SK-N-SH (cell line): Measurements from ENCODE around the gene IST1. TPM values are rescaled to one million over a fixed set of nuclear protein-coding genes. Genes with fewer than 3 reads are reported as not detected.

Source experiments
- CTCF ChIA-PET: fragments of 300-600, 350-600 bp; formaldehyde crosslinking; extraction: SDS; loops from one replicate; lab custom pipeline; 2021; lab: Yijun Ruan, JAX
- POLR2A ChIA-PET: fragments of 350-600 bp; sonication (Branson Sonifier 250); formaldehyde crosslinking; extraction: SDS; loops from one replicate; lab custom pipeline; 2020; ENCODE audit warnings: antibody characterized with exemption, inconsistent platforms; lab: Yijun Ruan, JAX
- DNase-seq: peaks from one replicate; pipeline ENCODE4 v3.0.0; 2012
- H2AFZ ChIP-seq: fragments of 200-600 bp; sonication (generic); 2 replicates; pipeline ENCODE4 v1.8.1; 2016; ENCODE audit warnings: antibody characterized with exemption, mild to moderate bottlenecking, low read depth
- H3F3A ChIP-seq: fragments of 200-600 bp; sonication (generic); replicated peaks from 2 replicates; pipeline ENCODE3; 2016; ENCODE audit warnings: antibody characterized with exemption, mild to moderate bottlenecking; ENCODE audit not compliant: insufficient read depth
- H3K27ac ChIP-seq, 2 experiments: fragments of 200-500 bp in 1 of 2; fragments of 200-600 bp in 1 of 2; sonication (Bioruptor generic) in 1 of 2; sonication (generic), shearing (Covaris generic) in 1 of 2; 2 replicates each; pipeline versions ENCODE4 v1.5.1 to v1.6.1; 2014 to 2016; ENCODE audit warnings: low read depth in 2 of 2, inconsistent platforms in 1 of 2, low read length in 1 of 2, mild to moderate bottlenecking in 1 of 2, mixed read lengths in 1 of 2
- H3K27me3 ChIP-seq: fragments of 200-600 bp; sonication (generic), shearing (Covaris generic); 2 replicates; pipeline ENCODE4 v1.6.1; 2016; ENCODE audit warnings: mixed run types; ENCODE audit not compliant: insufficient read depth
- H3K36me3 ChIP-seq, 2 experiments: fragments of 200-500 bp in 1 of 2; fragments of 200-600 bp in 1 of 2; sonication (Bioruptor generic) in 1 of 2; sonication (generic) in 1 of 2; replicated peaks in 1 of 2; 2 replicates each; pipeline versions ENCODE3 to v1.5.1; 2014 to 2016; ENCODE audit warnings: low read length in 1 of 2, mild to moderate bottlenecking in 1 of 2; ENCODE audit not compliant: insufficient read depth in 2 of 2, control insufficient read depth in 1 of 2
- H3K4me1 ChIP-seq, 2 experiments: fragments of 200-500 bp in 1 of 2; fragments of 200-600 bp in 1 of 2; sonication (Bioruptor generic) in 1 of 2; sonication (generic), shearing (Covaris generic) in 1 of 2; 2 replicates each; pipeline versions ENCODE4 v1.5.1 to v1.6.1; 2014 to 2016; ENCODE audit warnings: low read depth in 1 of 2, low read length in 1 of 2, mixed run types in 1 of 2; ENCODE audit not compliant: insufficient read depth in 2 of 2, control insufficient read depth in 1 of 2
- H3K4me2 ChIP-seq: fragments of 200-600 bp; sonication (generic), shearing (Covaris generic); 2 replicates; pipeline ENCODE4 v1.6.1; 2017; ENCODE audit warnings: mixed run types
- H3K4me3 ChIP-seq, 2 experiments: fragments of 200-500 bp in 1 of 2; fragments of 200-600 bp in 1 of 2; sonication (Bioruptor generic) in 1 of 2; sonication (generic), shearing (Covaris generic) in 1 of 2; 2 replicates each; pipeline versions ENCODE4 v1.5.1 to v1.8.1; 2014 to 2016; ENCODE audit warnings: low read depth in 2 of 2, inconsistent platforms in 1 of 2, low read length in 1 of 2, mild to moderate bottlenecking in 1 of 2, mixed read lengths in 1 of 2, moderate library complexity in 1 of 2
- H3K79me2 ChIP-seq: fragments of 200-600 bp; sonication (generic); 2 replicates; pipeline ENCODE4 v1.8.1; 2017; ENCODE audit warnings: mild to moderate bottlenecking; ENCODE audit not compliant: insufficient read depth
- H3K9ac ChIP-seq: fragments of 200-600 bp; sonication (generic); 2 replicates; pipeline ENCODE4 v1.6.1; 2017; ENCODE audit warnings: mixed run types
- H3K9me2 ChIP-seq: fragments of 200-600 bp; sonication (generic); 2 replicates; pipeline ENCODE4 v1.6.1; 2017; ENCODE audit warnings: mixed run types
- H3K9me3 ChIP-seq: fragments of 200-600 bp; sonication (generic); 2 replicates; pipeline ENCODE4 v1.6.1; 2017; ENCODE audit warnings: mixed run types, mild to moderate bottlenecking, moderate library complexity
- H4K20me1 ChIP-seq: fragments of 200-600 bp; sonication (generic); 2 replicates; pipeline ENCODE4 v1.6.1; 2017; ENCODE audit warnings: mild to moderate bottlenecking, mixed run types; ENCODE audit not compliant: insufficient read depth
- EZH2phosphoT487 ChIP-seq: fragments of 200-600 bp; sonication (generic); IDR thresholded peaks from 2 replicates; pipeline ENCODE4 v1.6.1; 2017; ENCODE audit warnings: low read depth, mixed run types, mild to moderate bottlenecking, antibody characterized with exemption, moderate library complexity, borderline replicate concordance
- FOXJ3 ChIP-seq: sonication (generic); formaldehyde crosslinking; IDR thresholded peaks from 2 replicates; pipeline ENCODE4 v1.5.1; 2020; ENCODE audit warnings: mild to moderate bottlenecking, missing genetic modification reagents
- FOXM1 ChIP-seq: IDR thresholded peaks from 2 replicates; pipeline ENCODE4 v1.4.0; 2012; ENCODE audit warnings: low read depth, mild to moderate bottlenecking
- MEF2A ChIP-seq: IDR thresholded peaks from 2 replicates; pipeline ENCODE4 v1.4.0; 2012; ENCODE audit warnings: low read depth, borderline replicate concordance
- POLR2AphosphoS5 ChIP-seq: IDR thresholded peaks from 2 replicates; pipeline ENCODE4 v1.6.1; 2012; ENCODE audit warnings: low read depth, low read length
- RAD21 ChIP-seq: IDR thresholded peaks from 2 replicates; pipeline ENCODE4 v1.6.1; 2012; ENCODE audit warnings: mild to moderate bottlenecking, low read length
- RCOR1 ChIP-seq: fragments of 150-350 bp; IDR thresholded peaks from 2 replicates; pipeline ENCODE4 v1.6.1; 2017; ENCODE audit warnings: antibody characterized with exemption, low read length
- RFX5 ChIP-seq: IDR thresholded peaks from 2 replicates; pipeline ENCODE4 v1.6.1; 2012; ENCODE audit warnings: mild to moderate bottlenecking, improper control_type of control experiment, low read length
- RXRA ChIP-seq: IDR thresholded peaks from 2 replicates; pipeline ENCODE4 v1.4.0; 2012; ENCODE audit warnings: low read depth, mild to moderate bottlenecking, borderline replicate concordance
- SMC3 ChIP-seq: IDR thresholded peaks from 2 replicates; pipeline ENCODE4 v1.6.1; 2012; ENCODE audit warnings: low read depth, low read length, improper control_type of control experiment
- TEAD4 ChIP-seq: IDR thresholded peaks from 2 replicates; pipeline ENCODE4 v1.4.0; 2012; ENCODE audit warnings: mild to moderate bottlenecking, borderline replicate concordance; ENCODE audit not compliant: insufficient read depth
- YY1 ChIP-seq: IDR thresholded peaks from 2 replicates; pipeline ENCODE4 v1.4.0; 2012; ENCODE audit warnings: low read depth, mild to moderate bottlenecking
- WGBS: methylation state at CpG from one replicate; pipeline ENCODE4 v1.1.6; 2017; ENCODE audit warnings: low lambda C conversion rate; 5-methylcytosine and 5-hydroxymethylcytosine counted together
- polyA plus RNA-seq, 3 experiments: library from polyadenylated mRNA; depleted of rRNA; stranded (reverse); fragments of >200 nt; gene quantifications; 2 replicates each; pipeline ENCODE4 v1.2.3, GENCODE V29; 2012
- TF ChIP-seq, protein P1 (sequence below): IDR thresholded peaks from 2 replicates; pipeline ENCODE4 v1.4.0; 2012; ENCODE audit warnings: low read depth, borderline replicate concordance
- TF ChIP-seq, protein P2 (sequence below): IDR thresholded peaks from 2 replicates; pipeline ENCODE4 v1.6.1; 2012; ENCODE audit warnings: mild to moderate bottlenecking, low read depth, low read length, moderate library complexity
- TF ChIP-seq, protein P3 (sequence below): fragments of 150-350 bp; IDR thresholded peaks from 2 replicates; pipeline ENCODE4 v1.6.1; 2017; ENCODE audit warnings: antibody characterized with exemption, low read length, low read depth, borderline replicate concordance
- TF ChIP-seq, protein P4 (sequence below): IDR thresholded peaks from 2 replicates; pipeline ENCODE4 v1.4.0; 2012; ENCODE audit warnings: low read depth, borderline replicate concordance
- TF ChIP-seq, protein P5 (sequence below): fragments of 150-350 bp; IDR thresholded peaks from 2 replicates; pipeline ENCODE4 v1.6.1; 2016; ENCODE audit warnings: mild to moderate bottlenecking, low read depth, low read length
- TF ChIP-seq, protein P6 (sequence below): IDR thresholded peaks from 2 replicates; pipeline ENCODE4; 2012

Gene IST1
- polyA plus RNA-seq, 1 of the 3 experiments (the other 2 are of a cell fraction) = 133 TPM

DNA sequence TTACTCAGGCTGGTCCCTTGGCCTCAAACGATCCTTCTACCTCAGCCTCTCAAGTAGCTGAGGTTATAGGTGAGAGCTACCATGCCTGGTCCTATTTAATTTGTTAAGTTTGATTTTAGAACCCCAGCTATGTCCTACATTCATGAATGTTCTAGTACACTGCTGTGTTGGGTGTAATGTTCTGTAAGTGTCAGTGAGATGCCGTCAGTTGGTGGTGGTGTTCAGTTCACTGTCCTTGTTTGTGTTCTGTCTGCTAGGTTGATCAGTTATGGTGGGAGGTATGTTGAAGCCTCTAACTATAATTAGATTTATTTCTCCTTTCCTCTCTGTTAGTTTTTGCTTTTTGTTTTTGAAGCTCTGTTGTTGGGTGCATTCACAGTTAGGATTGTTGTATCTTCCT, 8.3 kb downstream of the IST1 start (continued):
- no peak for TF ChIP-seq RFX5
- TF ChIP-seq, protein P1, sequence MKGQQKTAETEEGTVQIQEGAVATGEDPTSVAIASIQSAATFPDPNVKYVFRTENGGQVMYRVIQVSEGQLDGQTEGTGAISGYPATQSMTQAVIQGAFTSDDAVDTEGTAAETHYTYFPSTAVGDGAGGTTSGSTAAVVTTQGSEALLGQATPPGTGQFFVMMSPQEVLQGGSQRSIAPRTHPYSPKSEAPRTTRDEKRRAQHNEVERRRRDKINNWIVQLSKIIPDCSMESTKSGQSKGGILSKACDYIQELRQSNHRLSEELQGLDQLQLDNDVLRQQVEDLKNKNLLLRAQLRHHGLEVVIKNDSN = no peak
- TF ChIP-seq EZH2phosphoT487 = no peak
- TF ChIP-seq, protein P2, sequence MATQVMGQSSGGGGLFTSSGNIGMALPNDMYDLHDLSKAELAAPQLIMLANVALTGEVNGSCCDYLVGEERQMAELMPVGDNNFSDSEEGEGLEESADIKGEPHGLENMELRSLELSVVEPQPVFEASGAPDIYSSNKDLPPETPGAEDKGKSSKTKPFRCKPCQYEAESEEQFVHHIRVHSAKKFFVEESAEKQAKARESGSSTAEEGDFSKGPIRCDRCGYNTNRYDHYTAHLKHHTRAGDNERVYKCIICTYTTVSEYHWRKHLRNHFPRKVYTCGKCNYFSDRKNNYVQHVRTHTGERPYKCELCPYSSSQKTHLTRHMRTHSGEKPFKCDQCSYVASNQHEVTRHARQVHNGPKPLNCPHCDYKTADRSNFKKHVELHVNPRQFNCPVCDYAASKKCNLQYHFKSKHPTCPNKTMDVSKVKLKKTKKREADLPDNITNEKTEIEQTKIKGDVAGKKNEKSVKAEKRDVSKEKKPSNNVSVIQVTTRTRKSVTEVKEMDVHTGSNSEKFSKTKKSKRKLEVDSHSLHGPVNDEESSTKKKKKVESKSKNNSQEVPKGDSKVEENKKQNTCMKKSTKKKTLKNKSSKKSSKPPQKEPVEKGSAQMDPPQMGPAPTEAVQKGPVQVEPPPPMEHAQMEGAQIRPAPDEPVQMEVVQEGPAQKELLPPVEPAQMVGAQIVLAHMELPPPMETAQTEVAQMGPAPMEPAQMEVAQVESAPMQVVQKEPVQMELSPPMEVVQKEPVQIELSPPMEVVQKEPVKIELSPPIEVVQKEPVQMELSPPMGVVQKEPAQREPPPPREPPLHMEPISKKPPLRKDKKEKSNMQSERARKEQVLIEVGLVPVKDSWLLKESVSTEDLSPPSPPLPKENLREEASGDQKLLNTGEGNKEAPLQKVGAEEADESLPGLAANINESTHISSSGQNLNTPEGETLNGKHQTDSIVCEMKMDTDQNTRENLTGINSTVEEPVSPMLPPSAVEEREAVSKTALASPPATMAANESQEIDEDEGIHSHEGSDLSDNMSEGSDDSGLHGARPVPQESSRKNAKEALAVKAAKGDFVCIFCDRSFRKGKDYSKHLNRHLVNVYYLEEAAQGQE = no peak
- no peak for TF ChIP-seq RCOR1

DNA sequence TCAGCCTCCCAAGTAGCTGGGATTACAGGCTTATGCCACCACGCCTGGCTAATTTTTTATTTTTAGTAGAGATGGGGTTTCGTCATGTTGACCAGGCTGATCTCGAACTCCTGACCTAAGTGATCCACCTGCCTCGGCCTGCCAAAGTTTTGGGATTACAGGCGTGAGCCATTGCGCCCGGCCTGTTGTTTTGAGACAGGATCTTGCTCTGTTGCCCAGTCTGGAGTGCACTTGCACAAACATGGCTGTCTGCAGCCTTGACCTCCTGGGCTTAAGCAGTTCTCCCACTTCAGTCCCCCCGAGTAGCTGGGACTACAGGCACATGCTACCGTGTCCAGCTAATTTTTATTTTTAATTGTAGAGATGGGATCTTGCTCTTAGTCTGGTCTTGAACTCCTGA, 8.9 kb downstream of the IST1 start:
- Histone ChIP-seq H3K79me2 (peaks cover 100% of the 10 kb centered on the region), H4K20me1 (peaks cover 100% of the 10 kb centered on the region), H3F3A (peaks cover 4% of the 10 kb centered on the region), H3K4me3 (no peak overlapping the region), H3K4me1 (no peaks in the 10 kb centered on the region), H2AFZ (no peak overlapping the region), H3K9me3 (no peaks in the 10 kb centered on the region), H3K9ac (no peak overlapping the region), H3K36me3 (peaks cover 0 to 25% of the 10 kb centered on the region in 2 experiments), H3K4me2 (no peak overlapping the region), H3K27ac (no peak overlapping the region), H3K9me2 (no peaks in the 10 kb centered on the region), H3K27me3 (no peaks in the 10 kb centered on the region)
- CTCF ChIA-PET = interaction anchor here (2.3 kb wide), 1 partner anchor 22 kb away, joined by 10 read pairs; no protein-coding TSS in a partner anchor
- no peak for DNase-seq
- POLR2A ChIA-PET = no interaction called here
- WGBS = 87% methylated on average over 9 of the region's 9 CpGs
- TF ChIP-seq YY1 = no peak
- no peak for TF ChIP-seq SMC3
- TF ChIP-seq, protein P3, sequence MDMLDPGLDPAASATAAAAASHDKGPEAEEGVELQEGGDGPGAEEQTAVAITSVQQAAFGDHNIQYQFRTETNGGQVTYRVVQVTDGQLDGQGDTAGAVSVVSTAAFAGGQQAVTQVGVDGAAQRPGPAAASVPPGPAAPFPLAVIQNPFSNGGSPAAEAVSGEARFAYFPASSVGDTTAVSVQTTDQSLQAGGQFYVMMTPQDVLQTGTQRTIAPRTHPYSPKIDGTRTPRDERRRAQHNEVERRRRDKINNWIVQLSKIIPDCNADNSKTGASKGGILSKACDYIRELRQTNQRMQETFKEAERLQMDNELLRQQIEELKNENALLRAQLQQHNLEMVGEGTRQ = no peak
- TF ChIP-seq POLR2AphosphoS5 = no peak
- TF ChIP-seq, protein P2 = no peak
- TF ChIP-seq, protein P4, sequence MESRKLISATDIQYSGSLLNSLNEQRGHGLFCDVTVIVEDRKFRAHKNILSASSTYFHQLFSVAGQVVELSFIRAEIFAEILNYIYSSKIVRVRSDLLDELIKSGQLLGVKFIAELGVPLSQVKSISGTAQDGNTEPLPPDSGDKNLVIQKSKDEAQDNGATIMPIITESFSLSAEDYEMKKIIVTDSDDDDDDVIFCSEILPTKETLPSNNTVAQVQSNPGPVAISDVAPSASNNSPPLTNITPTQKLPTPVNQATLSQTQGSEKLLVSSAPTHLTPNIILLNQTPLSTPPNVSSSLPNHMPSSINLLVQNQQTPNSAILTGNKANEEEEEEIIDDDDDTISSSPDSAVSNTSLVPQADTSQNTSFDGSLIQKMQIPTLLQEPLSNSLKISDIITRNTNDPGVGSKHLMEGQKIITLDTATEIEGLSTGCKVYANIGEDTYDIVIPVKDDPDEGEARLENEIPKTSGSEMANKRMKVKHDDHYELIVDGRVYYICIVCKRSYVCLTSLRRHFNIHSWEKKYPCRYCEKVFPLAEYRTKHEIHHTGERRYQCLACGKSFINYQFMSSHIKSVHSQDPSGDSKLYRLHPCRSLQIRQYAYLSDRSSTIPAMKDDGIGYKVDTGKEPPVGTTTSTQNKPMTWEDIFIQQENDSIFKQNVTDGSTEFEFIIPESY = no peak
- TF ChIP-seq MEF2A = no peak
- no peak for TF ChIP-seq TEAD4
- TF ChIP-seq RAD21 = no peak
- no peak for TF ChIP-seq FOXM1
- no peak for TF ChIP-seq RCOR1
- no peak for TF ChIP-seq FOXJ3 (CRISPR knock-in tag)
- TF ChIP-seq, protein P5, sequence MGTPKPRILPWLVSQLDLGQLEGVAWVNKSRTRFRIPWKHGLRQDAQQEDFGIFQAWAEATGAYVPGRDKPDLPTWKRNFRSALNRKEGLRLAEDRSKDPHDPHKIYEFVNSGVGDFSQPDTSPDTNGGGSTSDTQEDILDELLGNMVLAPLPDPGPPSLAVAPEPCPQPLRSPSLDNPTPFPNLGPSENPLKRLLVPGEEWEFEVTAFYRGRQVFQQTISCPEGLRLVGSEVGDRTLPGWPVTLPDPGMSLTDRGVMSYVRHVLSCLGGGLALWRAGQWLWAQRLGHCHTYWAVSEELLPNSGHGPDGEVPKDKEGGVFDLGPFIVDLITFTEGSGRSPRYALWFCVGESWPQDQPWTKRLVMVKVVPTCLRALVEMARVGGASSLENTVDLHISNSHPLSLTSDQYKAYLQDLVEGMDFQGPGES = no peak
- TF ChIP-seq, protein P6, sequence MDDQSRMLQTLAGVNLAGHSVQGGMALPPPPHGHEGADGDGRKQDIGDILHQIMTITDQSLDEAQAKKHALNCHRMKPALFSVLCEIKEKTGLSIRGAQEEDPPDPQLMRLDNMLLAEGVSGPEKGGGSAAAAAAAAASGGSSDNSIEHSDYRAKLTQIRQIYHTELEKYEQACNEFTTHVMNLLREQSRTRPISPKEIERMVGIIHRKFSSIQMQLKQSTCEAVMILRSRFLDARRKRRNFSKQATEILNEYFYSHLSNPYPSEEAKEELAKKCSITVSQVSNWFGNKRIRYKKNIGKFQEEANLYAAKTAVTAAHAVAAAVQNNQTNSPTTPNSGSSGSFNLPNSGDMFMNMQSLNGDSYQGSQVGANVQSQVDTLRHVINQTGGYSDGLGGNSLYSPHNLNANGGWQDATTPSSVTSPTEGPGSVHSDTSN = no peak
- TF ChIP-seq RXRA = no peak
- TF ChIP-seq RFX5 = no peak
